Adrenal gland (tissue), 5 donors: Measurements from ENCODE around the gene GYG1.

ENCODE experiments used
- CTCF ChIP-seq, 6 experiments: fragments of 450-650 bp in 4 of 6; fragments of 200-600 bp in 2 of 6; sonication (generic) in 1 of 6; IDR thresholded peaks; 1 replicate in 5 of 6; 2 replicates in 1 of 6; pipeline versions ENCODE4 v1.5.1 to v1.8.0; 2016 to 2021; ENCODE audit warnings: antibody characterized with exemption in 6 of 6, mild to moderate bottlenecking in 2 of 6, moderate library complexity in 1 of 6
- POLR2A ChIP-seq, 2 donors: fragments of 450-650 bp; IDR thresholded peaks; one replicate each; pipeline ENCODE4 v1.6.1; 2017; ENCODE audit warnings: antibody characterized with exemption in 2 of 2, mild to moderate bottlenecking in 2 of 2, moderate library complexity in 1 of 2
- donor health status: DM: no; HTN: no; CAD: no.

GRCh38 chr3:149020196-149020838, 29.0 kb downstream of the GYG1 start:
- no peak for TF ChIP-seq CTCF (IDR thresholded peaks at IDR 0.05)
- TF ChIP-seq POLR2A (IDR thresholded peaks at IDR 0.05), result no peak
